HG02840 (cell line): ENCODE results near the gene CLEC4F.

Experiments
- ATAC-seq: cut with Tn5 transposase; IDR thresholded peaks from one replicate; pipeline ENCODE4 v1.9.1; 2021; ENCODE audit warnings: mild to moderate bottlenecking, moderate library complexity, moderate number of reproducible peaks; ENCODE audit not compliant: unreplicated experiment, low FRiP score

Gene CLEC4F

DNA sequence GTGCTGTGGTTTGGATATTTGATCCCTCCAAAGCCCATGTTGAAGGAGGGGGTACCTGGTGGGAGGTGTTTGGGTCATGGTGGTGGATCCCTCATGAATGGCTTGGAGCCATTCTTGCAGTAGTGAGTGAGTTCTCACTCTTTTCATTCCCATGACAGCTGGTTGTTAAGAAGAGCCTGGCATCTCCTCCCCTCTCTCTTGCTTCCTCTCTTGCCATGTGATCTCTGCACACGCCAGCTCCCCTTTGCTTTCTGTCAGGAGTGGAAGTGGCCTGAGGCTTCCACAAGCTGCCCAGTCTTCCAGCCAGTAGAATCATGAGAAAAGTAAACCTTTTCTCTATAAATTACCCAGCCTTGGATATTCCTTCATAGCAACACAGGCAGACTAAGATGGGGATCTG is 61.0 kb downstream of the CLEC4F start:
- no peak for ATAC-seq
